ENCODE measurements around the gene RGL1.

Gene RGL1

GRCh38 chr1:183864611-183865010 is 59.7 kb downstream of the RGL1 start:
- DNase-seq: no peak

GRCh38 chr1:183869230-183869629 is 64.3 kb downstream of the RGL1 start:
- no peak for DNase-seq

GRCh38 chr1:183869664-183870063 is 64.7 kb downstream of the RGL1 start:
- no peak for DNase-seq

- DNase-seq: no peak
Observed at GRCh38 chr1:183870351-183871077, 65.6 kb downstream of the RGL1 start.

- no peak for DNase-seq
Observed at GRCh38 chr1:183871142-183871541, 66.2 kb downstream of the RGL1 start.

- no peak for DNase-seq
Observed at GRCh38 chr1:183871601-183872000, 66.7 kb downstream of the RGL1 start.

- DNase-seq: no peak
Observed at GRCh38 chr1:183872403-183872802, 67.5 kb downstream of the RGL1 start.

- no peak for DNase-seq
Observed at GRCh38 chr1:183873642-183874041, 68.7 kb downstream of the RGL1 start.

- DNase-seq: no peak
Observed at GRCh38 chr1:183876309-183876708, 71.4 kb downstream of the RGL1 start.

- no peak for DNase-seq
Observed at GRCh38 chr1:183877053-183877720, 72.3 kb downstream of the RGL1 start.

GRCh38 chr1:183879494-183879893 is 74.6 kb downstream of the RGL1 start:
- no peak for DNase-seq

- DNase-seq: no peak
Observed at GRCh38 chr1:183879966-183880365, 75.0 kb downstream of the RGL1 start.

GRCh38 chr1:183880531-183881243 is 75.8 kb downstream of the RGL1 start:
- no peak for DNase-seq

- no peak for DNase-seq
Observed at GRCh38 chr1:183881387-183882131, 76.6 kb downstream of the RGL1 start.

- DNase-seq: no peak
Observed at GRCh38 chr1:183882335-183883167, 77.6 kb downstream of the RGL1 start.

- no peak for DNase-seq
Observed at GRCh38 chr1:183883623-183884022, 78.7 kb downstream of the RGL1 start.

- no peak for DNase-seq
Observed at GRCh38 chr1:183884526-183884925, 79.6 kb downstream of the RGL1 start.

- no peak for DNase-seq
Observed at GRCh38 chr1:183885142-183885735, 80.3 kb downstream of the RGL1 start.

- DNase-seq: no peak
Observed at GRCh38 chr1:183886083-183886828, 81.3 kb downstream of the RGL1 start.

GRCh38 chr1:183886853-183887252 is 81.9 kb downstream of the RGL1 start:
- no peak for DNase-seq
